Daoy (cell line): ENCODE results near the gene VAV1. TPM values are rescaled to one million over a fixed set of nuclear protein-coding genes. Genes with fewer than 3 reads are reported as not detected.
"Not testable (repeated sequence)": the region's sequence is repeated elsewhere in the genome, so short reads cannot be mapped to it uniquely, and the experiment has no call there.

Experiments used
- DNase-seq: peaks from one replicate; pipeline ENCODE4 v3.0.0-alpha.2; 2015; ENCODE audit warnings: low read depth
- total RNA-seq: library from RNA; depleted of rRNA; stranded (reverse); fragments of >200 nt; shearing (Covaris generic); gene quantifications from 2 replicates; pipeline ENCODE4 v1.2.3, GENCODE V29; 2014

Gene VAV1
- total RNA-seq, 1 experiment from 2014 or later: 0.40 TPM

- no peak for DNase-seq
Observed at GRCh38 chr19:6787393-6787792, 14.9 kb downstream of the VAV1 start.

- no peak for DNase-seq
Observed at GRCh38 chr19:6788896-6789295, 16.4 kb downstream of the VAV1 start.

GRCh38 chr19:6790194-6791128 lies 18.0 kb downstream of the VAV1 start:
- no peak for DNase-seq

GRCh38 chr19:6791237-6791636 lies 18.7 kb downstream of the VAV1 start:
- DNase-seq: no peak

GRCh38 chr19:6793411-6793810 lies 20.9 kb downstream of the VAV1 start:
- no peak for DNase-seq

- no peak for DNase-seq
Observed at GRCh38 chr19:6793973-6794372, 21.5 kb downstream of the VAV1 start.

GRCh38 chr19:6794686-6795431 lies 22.4 kb downstream of the VAV1 start:
- DNase-seq: no peak

GRCh38 chr19:6796278-6796677 lies 23.8 kb downstream of the VAV1 start:
- no peak for DNase-seq

- DNase-seq: no peak
Observed at GRCh38 chr19:6797646-6798045, 25.1 kb downstream of the VAV1 start.

- not testable (repeated sequence) for DNase-seq
Observed at GRCh38 chr19:6800160-6800790, 27.8 kb downstream of the VAV1 start.

GRCh38 chr19:6800991-6801484 lies 28.5 kb downstream of the VAV1 start:
- DNase-seq: peak; percentile 91

GRCh38 chr19:6801485-6802086 lies 29.1 kb downstream of the VAV1 start:
- peak; percentile 84 for DNase-seq

- peak; percentile 79 for DNase-seq
Observed at GRCh38 chr19:6802336-6803035, 30.0 kb downstream of the VAV1 start.

- DNase-seq: no peak
Observed at GRCh38 chr19:6803036-6803404, 30.5 kb downstream of the VAV1 start.

GRCh38 chr19:6806488-6806887 lies 34.0 kb downstream of the VAV1 start:
- peak; percentile 26 for DNase-seq

- DNase-seq: no peak
Observed at GRCh38 chr19:6807291-6807690, 34.8 kb downstream of the VAV1 start.

GRCh38 chr19:6808494-6808893 lies 36.0 kb downstream of the VAV1 start:
- no peak for DNase-seq

- no peak for DNase-seq
Observed at GRCh38 chr19:6809262-6809661, 36.8 kb downstream of the VAV1 start.

GRCh38 chr19:6811378-6811777 lies 38.9 kb downstream of the VAV1 start:
- DNase-seq: no peak

- DNase-seq: peak; percentile 81
Observed at GRCh38 chr19:6811906-6812305, 39.4 kb downstream of the VAV1 start.

GRCh38 chr19:6812612-6813011 lies 40.1 kb downstream of the VAV1 start:
- DNase-seq: no peak
